ENCODE data around the gene RAET1E. TPM values are rescaled to one million over a fixed set of nuclear protein-coding genes. Genes with fewer than 3 reads are reported as not detected.
"Not testable (repeated sequence)": the region's sequence is repeated elsewhere in the genome, so short reads cannot be mapped to it uniquely, and the experiment has no call there.

The RAET1E gene
- polyA plus RNA-seq, 10 donors: 0.42 to 1.2 (median 0.83) TPM

GRCh38 chr6:149910721-149911151 is 12.8 kb upstream of the RAET1E start:
- DNase-seq: no peak

DNA sequence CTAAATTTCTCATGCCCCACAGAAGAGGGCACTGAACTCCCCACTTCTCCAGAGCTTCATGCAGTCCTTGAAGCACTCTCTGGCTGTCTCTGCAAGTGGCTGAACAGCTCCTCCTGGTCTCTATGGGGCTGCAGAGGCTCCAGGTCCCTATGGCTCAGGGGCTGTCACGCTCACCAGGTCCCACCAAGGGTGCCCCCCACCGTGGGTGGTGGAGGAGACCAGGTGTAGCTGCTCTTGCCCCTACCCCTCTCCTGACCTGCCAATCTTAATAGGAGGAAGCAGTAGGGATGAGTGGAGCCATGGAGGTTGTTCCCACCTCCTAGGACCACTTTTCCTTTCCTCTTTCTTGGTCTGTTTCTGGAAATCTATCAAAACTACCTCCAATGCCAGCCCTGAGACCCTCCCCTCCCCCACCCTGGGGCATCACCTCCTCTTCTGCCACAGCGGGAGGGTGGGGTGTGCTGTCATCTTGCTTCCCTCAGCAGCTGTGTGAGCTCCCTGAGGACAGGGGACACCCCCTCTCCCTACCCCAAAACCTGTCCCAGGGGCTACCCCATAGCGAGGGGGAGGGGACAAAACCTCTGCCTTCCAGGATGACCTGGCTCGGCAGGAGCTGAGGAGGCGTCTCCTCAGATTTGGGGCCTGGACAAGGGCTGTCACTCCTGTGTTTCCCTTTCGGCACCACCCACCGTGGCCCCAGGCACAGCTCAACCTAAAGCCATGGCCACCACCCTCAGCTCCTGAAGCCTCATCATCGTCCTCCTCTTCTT is 12.0 kb upstream of the RAET1E start:
- no peak for DNase-seq

- DNase-seq: not testable (repeated sequence)
These were observed 10.6 kb upstream of the RAET1E start for GRCh38 chr6:149908480-149908879.

- no peak for DNase-seq
These were observed 9.4 kb upstream of the RAET1E start for GRCh38 chr6:149907317-149907716.

GRCh38 chr6:149906405-149906804 is 8.5 kb upstream of the RAET1E start:
- DNase-seq: no peak

GRCh38 chr6:149905911-149906371 is 8.0 kb upstream of the RAET1E start:
- no peak for DNase-seq

DNA sequence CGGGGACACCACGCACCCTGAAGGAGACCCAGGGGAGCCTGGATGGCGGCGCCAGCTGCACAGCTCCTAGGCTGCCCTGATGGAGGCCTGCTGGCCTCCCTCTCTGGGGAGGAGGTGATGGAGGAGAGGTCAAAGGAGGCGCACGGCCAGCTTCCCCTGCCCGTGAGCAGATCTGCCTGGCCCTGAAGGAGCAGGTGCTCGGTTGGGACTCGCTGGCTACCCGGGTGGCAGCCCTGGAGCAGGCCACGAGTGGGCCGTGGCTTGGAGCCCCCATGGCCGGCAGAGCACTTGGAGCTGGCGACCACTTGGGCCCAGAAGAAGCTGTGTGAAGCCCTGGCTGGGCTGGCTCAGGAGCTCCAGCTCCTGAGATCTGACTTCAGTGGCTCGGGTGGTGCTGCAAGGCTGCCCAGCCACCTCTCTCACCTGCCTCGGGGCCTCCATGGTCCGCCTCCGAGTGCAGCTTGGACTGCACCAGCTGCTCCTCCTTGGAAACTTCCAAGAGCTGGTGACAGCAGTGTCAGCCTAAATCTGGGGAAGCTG is 7.5 kb upstream of the RAET1E start:
- DNase-seq: no peak

DNA sequence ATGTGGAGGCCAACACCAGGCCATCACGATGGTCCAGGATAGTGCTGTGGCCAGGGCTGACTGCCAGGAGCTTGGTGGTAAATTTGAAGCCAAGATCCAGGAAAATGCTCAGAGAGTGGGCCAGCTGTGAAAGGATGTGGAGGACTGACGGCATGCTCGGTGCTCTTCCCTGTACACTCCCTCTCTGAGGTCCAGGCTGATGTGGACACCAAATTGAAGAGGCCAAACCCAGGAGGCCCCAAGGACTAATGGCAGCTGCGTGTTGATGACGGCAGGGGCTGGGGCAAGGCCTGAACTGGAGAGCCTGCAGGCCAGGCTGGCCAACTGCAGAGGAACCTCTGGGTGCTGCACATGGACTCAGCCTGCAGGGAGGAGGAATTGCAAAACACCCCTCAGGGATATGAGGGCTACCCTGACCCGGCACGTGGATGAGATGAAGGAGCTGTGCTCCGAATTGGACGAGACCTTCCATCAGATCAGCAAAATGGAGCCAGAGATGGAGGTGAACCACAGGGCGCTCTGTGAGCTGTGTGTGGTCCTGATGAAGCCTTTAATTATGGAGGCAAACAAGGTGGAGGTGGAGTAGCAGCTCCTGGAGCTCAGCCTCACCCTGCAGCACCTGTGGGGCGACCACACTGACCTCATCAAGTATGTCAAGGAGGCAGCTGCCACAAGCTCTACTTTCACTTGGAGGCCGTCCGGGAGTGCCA is 6.9 kb upstream of the RAET1E start:
- no peak for DNase-seq

DNA sequence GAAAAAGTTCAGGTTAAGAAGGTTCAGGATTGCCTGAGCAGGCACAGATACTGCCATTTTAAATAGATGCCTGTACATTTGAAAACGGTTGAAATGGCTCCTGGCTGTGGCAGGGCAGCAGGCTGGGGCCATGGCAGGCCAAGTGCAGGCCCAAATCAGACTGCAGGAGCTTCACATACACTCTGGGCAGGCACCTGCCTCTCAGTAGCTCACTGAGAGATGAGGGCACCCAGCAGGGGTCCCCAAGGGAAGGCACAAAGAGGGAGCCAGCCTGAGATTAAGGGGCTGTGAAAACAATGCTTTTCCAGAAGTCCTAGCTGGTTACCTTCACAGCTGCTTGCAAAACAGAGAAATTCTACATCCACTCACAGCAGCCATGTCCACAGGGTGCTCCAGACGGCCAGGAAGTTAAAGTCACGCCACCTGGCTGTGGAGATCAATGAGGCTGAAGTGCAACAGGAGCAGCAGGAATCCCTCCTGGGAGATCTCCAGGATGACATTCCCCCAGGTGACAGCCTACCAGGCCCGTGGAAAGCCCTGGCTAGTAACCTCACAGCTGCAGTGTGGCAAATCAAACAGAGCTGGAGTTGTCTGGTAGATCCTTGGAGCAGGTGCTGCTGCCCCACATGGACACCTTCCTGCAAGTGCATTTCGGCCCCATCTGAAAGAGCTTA is 6.2 kb upstream of the RAET1E start:
- DNase-seq: no peak

DNA sequence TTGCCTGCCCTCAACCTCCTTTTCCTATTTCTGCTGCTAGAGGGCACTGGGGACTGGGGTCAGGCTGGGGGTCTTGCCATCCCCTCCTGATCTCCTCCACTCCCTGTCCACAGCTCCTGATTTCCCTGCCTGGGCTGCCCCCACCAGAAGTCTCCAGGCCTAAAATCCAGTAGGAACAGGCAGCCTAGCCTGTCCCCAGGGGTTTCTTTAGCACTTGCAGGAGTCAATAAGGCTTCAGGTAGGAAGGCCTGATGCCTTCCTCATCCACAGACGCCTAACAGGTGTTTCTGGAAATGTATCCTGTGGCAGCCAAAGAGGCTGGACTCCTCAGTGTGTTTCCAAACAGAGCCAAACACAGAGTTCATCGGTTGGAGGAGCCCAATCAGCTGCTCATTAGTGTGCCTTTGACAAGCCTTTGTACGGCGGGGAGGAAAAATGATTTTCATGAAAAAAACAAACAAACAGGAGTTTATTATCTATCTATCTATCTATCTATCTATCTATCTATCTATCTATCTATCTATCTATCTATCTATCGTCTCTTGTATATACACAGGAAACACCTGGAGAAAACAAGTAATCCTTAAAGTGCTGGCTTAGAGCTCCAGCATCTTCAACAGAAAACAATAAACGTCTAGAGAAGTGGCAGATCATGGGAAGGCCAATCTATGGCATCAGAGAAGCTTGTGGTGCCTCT is 3.7 kb upstream of the RAET1E start:
- no peak for DNase-seq

DNA sequence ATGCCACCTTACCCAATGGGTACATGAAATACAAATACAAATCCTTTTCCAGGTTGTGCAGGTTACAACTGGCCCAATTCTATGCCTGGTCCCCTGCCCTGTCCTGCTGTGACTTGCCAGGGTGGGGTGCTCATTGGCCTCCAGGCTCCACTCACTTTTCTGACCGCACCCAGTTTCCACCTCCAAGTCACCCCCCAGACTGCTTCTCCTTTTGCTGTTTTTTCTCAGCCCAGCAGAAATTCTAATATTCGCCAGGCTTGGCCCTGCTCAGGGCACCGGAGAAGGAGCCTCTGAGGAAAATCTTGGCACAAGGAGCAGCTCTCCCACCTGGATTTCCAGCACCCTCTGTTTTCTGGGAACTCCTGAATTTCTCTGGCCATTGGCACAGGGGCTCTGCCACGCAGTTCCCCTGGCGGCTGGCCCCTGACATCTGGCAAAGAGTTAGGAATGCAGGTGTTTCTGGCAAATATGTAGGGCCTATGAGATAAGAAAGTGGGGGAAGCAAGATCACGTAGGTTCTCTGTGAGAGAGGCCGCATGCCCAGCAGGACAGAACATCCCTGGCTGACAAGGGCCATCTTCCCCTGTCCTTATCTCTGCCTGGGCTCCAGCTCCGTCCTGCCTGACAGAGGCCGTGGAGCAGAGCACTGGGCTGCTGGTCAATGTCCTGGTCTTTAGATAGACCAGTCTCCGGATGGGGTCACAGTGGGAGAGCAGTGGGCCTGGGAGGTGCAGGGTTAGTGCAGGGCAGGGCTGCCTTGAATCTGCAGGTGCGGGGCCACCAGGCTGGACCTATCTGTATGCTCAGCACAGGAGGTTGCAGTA is 2.9 kb upstream of the RAET1E start:
- DNase-seq: no peak

DNA sequence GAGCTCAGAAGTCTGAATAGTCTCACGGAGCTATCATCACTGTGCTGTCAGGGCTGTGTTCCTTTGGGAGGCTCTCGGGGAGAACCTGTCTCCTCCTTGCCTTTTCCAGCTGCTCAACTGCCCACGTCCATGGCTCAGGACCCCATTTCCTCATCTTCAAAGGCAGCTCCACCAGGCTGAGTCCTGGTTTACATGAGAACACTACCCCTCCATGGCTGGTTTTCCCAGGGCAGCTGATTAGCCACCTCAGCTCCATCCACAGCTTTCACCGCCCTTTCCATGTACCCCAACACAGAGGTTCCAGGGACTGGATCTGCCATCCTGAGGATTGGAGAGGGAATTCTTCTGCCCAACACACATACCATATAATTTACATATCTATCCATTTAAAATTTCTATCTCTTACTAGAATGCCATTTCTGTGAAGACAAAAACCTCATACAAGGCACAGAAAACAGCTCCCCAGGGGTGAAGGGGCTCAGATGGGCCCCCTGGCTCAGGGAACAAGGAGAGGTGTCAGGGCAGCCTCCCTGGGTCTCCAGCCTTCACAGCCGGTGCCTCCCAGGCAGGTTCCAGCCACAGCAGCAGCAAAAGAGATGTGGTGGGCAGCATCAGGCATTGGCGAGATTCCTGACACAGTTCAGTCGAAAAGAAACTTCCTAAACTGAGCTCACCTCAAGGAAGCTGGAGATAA is 2.2 kb upstream of the RAET1E start:
- DNase-seq: no peak

GRCh38 chr6:149899486-149899885 is 1.6 kb upstream of the RAET1E start:
- no peak for DNase-seq

DNA sequence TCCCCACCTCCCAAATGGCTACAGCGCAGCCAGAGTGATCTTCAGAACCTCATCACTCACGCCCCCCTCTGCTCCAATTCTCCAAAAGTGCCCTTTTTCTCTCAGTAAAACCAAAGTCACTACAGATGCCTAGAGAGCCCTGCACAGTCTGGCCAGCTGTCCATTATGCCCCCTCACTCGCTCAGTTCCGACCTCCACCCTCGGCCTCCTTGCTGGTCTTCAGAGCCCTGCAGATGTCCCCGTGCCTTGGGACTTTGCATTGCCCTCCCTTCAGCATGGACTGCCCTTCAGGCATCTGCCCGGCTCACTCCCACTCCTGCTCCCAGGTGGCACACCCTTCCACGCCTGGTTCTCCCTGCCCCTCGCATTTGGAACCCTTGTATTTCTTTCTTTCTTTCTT is 1.1 kb upstream of the RAET1E start:
- DNase-seq: no peak

DNA sequence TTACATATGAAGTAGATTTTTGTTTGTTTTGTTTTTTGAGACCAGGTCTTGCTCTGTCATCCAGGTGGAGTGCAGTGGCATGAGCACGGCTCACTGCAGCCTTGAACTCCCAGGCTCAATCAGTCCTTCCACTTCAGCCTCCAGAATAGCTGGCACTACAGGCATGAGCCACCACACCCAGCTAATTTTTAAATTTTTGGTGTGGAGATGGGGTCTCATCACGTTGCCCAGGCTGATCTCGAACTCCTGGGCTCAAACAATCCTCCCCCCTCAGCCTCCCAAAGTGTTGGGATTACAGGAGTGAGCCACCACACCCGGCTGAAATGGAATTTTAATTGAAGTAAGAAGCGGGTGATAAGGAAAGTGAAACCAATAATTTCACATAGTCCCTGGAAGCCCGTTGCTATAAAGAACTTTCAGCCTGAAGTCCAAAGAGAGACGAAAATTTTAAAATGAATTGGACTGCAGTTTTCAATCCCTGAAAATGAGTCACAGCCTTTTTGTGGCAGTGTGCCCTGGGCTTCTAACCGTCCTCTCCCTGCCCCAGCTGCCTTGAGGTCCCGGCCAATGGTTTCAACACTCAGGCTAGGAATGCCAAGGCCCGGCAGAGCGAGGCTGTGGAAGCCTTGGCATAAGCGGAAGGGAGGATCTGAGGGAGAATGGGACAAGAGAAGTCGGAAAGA is 757 bp downstream of the RAET1E start:
- peak; percentile 64 to 83 (median 80) for DNase-seq

- DNase-seq: no peak
These were observed 1.4 kb downstream of the RAET1E start for GRCh38 chr6:149896491-149896890.

DNA sequence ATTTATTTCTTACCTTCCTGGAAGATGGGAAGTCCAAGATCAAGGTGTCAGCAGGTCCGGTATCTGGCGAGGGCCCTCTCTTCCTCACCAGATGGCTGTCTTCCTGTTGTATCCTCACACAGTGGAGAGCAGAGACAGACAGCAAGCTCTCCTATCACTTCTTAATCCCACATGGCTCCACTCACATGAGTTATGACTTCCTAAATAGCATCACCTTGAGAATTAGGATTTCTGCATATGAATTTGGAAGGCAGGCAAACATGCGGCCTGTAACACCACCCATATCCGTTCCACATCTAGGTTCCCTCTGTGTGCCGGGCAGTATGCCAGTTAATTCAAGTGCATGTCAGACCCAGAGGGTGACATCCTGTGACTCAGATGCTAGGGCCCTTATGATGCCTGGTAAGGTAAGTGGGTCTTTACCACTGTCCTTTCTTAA is 2.1 kb downstream of the RAET1E start:
- DNase-seq: peak in 2 of 3 donors; percentile 20 to 33

DNA sequence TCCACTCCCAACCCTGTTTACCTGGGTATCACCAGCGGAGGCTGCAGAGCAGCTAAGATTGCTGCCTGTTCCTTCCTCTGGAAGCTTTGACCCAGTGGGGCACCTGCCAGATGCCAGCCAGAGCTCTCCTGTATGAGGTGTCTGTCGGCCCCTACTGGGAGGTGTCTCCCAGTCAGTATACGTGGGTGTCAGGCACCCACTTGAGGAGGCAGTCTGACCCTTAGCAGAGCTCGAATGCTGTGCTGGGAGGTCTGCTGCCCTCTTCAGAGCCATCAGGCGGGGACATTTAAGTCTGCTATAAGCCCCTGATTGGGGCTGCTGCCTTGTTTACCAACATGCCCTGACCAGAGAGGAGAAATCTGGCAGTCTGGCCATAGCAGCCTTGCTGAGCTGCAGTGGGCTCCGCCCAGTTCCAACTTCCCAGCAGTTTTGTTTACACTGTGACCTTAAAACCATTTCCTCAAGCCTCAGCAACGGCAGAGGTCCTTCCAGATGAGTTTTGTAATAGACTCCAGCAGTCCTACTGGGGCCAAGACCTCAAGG is 2.8 kb downstream of the RAET1E start:
- DNase-seq: peak; percentile 41 to 76 (median 75)

DNA sequence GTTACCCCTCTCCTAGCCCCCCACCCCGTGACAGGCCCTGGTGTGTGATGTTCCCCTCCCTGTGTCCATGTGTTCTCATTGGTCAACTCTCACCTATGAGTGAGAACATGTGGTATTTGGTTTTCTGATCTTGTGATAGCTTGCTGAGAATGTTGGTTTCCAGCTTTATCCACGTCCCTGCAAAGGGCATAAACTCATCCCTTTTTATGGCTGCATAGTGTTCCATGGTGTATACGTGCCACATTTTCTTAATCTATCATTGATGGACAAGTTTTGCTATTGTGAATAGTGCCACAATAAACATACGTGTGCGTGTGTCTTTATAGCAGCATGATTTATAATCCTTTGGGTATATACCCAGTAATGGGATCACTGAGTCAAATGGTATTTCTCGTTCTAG is 6.0 kb downstream of the RAET1E start:
- DNase-seq: not testable (repeated sequence)
